Stomach (tissue), 4 donors: ENCODE measurements around the gene GOSR2.

Experiments used
- POLR2A ChIP-seq, 4 donors: fragments of 450-650 bp; IDR thresholded peaks; one replicate each; pipeline ENCODE4 v1.6.1; 2016; ENCODE audit warnings: antibody characterized with exemption in 4 of 4, control low read depth in 2 of 4, mild to moderate bottlenecking in 1 of 4, moderate library complexity in 1 of 4
- TF ChIP-seq, protein P1 (sequence below), 7 experiments: fragments of 450-650 bp in 4 of 7; fragments of 200-600 bp in 3 of 7; sonication (generic) in 3 of 7; IDR thresholded peaks; one replicate each; pipeline ENCODE4 v1.5.1; 2016 to 2019; ENCODE audit warnings: antibody characterized with exemption in 7 of 7, control low read depth in 2 of 7, mild to moderate bottlenecking in 1 of 7

DNA sequence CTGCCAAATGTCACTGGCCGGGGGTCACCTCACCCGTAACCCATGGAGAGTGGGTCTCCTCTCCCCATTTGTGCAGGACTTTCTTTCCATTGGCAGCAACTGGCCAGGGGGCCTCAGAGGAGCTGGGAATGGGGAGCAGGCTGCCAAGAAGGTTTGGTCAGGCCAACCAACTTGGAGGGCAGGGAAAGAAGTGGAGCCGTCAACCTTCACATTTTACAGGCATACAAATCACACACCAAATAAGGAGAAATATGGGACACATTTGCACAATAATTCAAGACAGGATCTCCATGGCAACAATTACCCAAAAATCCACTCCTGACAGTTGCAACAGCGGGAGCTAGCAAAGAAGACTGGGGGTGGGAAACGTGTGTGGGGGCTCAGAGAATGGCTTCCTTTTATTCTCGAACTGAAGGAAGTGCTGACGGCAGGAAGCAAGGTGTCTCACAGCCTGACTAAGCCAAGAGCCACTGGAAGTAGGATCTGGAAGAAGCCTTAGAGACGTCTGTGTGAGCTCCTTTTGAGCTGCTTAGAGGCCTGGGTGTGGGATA lies 35.2 kb downstream of the GOSR2 start:
- TF ChIP-seq POLR2A (IDR thresholded peaks at IDR 0.05), result no peak
- TF ChIP-seq, protein P1, sequence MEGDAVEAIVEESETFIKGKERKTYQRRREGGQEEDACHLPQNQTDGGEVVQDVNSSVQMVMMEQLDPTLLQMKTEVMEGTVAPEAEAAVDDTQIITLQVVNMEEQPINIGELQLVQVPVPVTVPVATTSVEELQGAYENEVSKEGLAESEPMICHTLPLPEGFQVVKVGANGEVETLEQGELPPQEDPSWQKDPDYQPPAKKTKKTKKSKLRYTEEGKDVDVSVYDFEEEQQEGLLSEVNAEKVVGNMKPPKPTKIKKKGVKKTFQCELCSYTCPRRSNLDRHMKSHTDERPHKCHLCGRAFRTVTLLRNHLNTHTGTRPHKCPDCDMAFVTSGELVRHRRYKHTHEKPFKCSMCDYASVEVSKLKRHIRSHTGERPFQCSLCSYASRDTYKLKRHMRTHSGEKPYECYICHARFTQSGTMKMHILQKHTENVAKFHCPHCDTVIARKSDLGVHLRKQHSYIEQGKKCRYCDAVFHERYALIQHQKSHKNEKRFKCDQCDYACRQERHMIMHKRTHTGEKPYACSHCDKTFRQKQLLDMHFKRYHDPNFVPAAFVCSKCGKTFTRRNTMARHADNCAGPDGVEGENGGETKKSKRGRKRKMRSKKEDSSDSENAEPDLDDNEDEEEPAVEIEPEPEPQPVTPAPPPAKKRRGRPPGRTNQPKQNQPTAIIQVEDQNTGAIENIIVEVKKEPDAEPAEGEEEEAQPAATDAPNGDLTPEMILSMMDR (IDR thresholded peaks at IDR 0.05), result no peak
